GM23248 (cell line): ENCODE measurements around the gene FBXW4. TPM values are rescaled to one million over a fixed set of nuclear protein-coding genes. Genes with fewer than 3 reads are reported as not detected.

ENCODE experiments used
- DNase-seq: peaks from one replicate; pipeline ENCODE4 v3.0.0-alpha.2; 2015
- H2AFZ ChIP-seq: fragments of 200-600 bp; sonication (generic); 2 replicates; pipeline ENCODE4 v1.6.1; 2016; ENCODE audit warnings: antibody characterized with exemption
- H3F3A ChIP-seq: fragments of 200-600 bp; sonication (generic); 2 replicates; pipeline ENCODE4 v1.6.1; 2016; ENCODE audit warnings: mild to moderate bottlenecking, antibody characterized with exemption, mixed run types; ENCODE audit not compliant: insufficient read depth
- H3K27ac ChIP-seq: fragments of 200-600 bp; sonication (generic); 2 replicates; pipeline ENCODE4 v1.5.1; 2016; ENCODE audit warnings: mild to moderate bottlenecking
- H3K27me3 ChIP-seq: fragments of 200-600 bp; sonication (generic); replicated peaks from 2 replicates; pipeline ENCODE4 v1.6.1; 2016; ENCODE audit warnings: mild to moderate bottlenecking; ENCODE audit not compliant: insufficient read depth
- H3K36me3 ChIP-seq: fragments of 200-600 bp; sonication (generic); 2 replicates; pipeline ENCODE4 v1.6.1; 2016; ENCODE audit warnings: low read depth, mild to moderate bottlenecking
- H3K4me1 ChIP-seq: fragments of 200-600 bp; sonication (generic); 2 replicates; pipeline ENCODE4 v1.6.1; 2016; ENCODE audit warnings: mild to moderate bottlenecking; ENCODE audit not compliant: insufficient read depth
- H3K4me2 ChIP-seq: fragments of 200-600 bp; sonication (generic); one replicate; pipeline ENCODE4 v1.6.1; 2016; ENCODE audit warnings: mild to moderate bottlenecking; ENCODE audit not compliant: unreplicated experiment
- H3K4me3 ChIP-seq: fragments of 200-600 bp; sonication (generic); 2 replicates; pipeline ENCODE4 v1.5.1; 2016; ENCODE audit warnings: mild to moderate bottlenecking
- H3K79me2 ChIP-seq: fragments of 200-600 bp; sonication (generic); 2 replicates; pipeline ENCODE4 v1.6.1; 2016; ENCODE audit warnings: mild to moderate bottlenecking; ENCODE audit not compliant: insufficient read depth
- H3K9ac ChIP-seq: fragments of 200-600 bp; sonication (generic); 2 replicates; pipeline ENCODE4 v1.6.1; 2016; ENCODE audit warnings: mild to moderate bottlenecking
- H3K9me2 ChIP-seq: fragments of 200-600 bp; sonication (generic); 2 replicates; pipeline ENCODE4 v1.6.1; 2016; ENCODE audit warnings: mixed run types, mild to moderate bottlenecking, moderate library complexity; ENCODE audit not compliant: insufficient read depth
- H3K9me3 ChIP-seq: fragments of 200-600 bp; sonication (generic); one replicate; pipeline ENCODE4 v1.6.1; 2017; ENCODE audit warnings: low read depth
- H4K20me1 ChIP-seq: fragments of 200-600 bp; sonication (generic); 2 replicates; pipeline ENCODE4 v1.6.0; 2016; ENCODE audit not compliant: insufficient read depth
- EZH2 ChIP-seq: fragments of 200-600 bp; sonication (generic); IDR thresholded peaks from 2 replicates; pipeline ENCODE4 v1.6.1; 2018; ENCODE audit warnings: antibody characterized with exemption, mild to moderate bottlenecking; ENCODE audit not compliant: insufficient read depth, poor library complexity, severe bottlenecking
- EZH2phosphoT487 ChIP-seq: fragments of 200-600 bp; sonication (generic); IDR thresholded peaks from 2 replicates; pipeline ENCODE4 v1.6.1; 2018; ENCODE audit warnings: antibody characterized with exemption, moderate library complexity, mild to moderate bottlenecking, low read depth; ENCODE audit not compliant: insufficient read depth
- WGBS, 2 experiments: methylation state at CpG; one replicate each; pipeline ENCODE4 v1.1.6; 2015 to 2017; ENCODE audit warnings: low lambda C conversion rate in 2 of 2, low coverage in 1 of 2; ENCODE audit errors: missing lambda C conversion rate in 2 of 2; 5-methylcytosine and 5-hydroxymethylcytosine counted together
- in situ Hi-C: fragments of 300-500 bp; cut with MboI; formaldehyde crosslinking; loops from 2 replicates; pipeline ENCODE4 v1.15.0; 2020
- polyA plus RNA-seq: library from polyadenylated mRNA; unstranded; fragments of >200 nt; fragmentation: Nextera tagmentation; extraction: Ambion mirVana; gene quantifications from 2 replicates; pipeline ENCODE4 v1.2.1, GENCODE V29; 2016
- total RNA-seq: library from RNA; depleted of rRNA; stranded (reverse); fragments of >200 nt; shearing (Covaris generic); gene quantifications from 2 replicates; pipeline ENCODE4 v1.2.3, GENCODE V29; 2014

FBXW4 gene
- total and polyA plus RNA-seq, 2 experiments from 2014 or later, result 4.6 to 18.7 TPM

- in situ Hi-C loops, result no loop called here
- TF ChIP-seq EZH2, result no peak
- Histone ChIP-seq H3K79me2 (no peaks in the 10 kb centered on the region), H2AFZ (no peak overlapping the region), H3K4me1 (no peaks in the 10 kb centered on the region), H4K20me1 (no peaks in the 10 kb centered on the region), H3K27me3 (no peaks in the 10 kb centered on the region), H3K4me3 (no peak overlapping the region), H3K27ac (no peak overlapping the region), H3F3A (no peaks in the 10 kb centered on the region), H3K36me3 (peaks cover 11% of the 10 kb centered on the region; the same call in 1 of the 2 replicates), H3K9me2 (no peaks in the 10 kb centered on the region), H3K4me2 (no peak overlapping the region), H3K9ac (no peak overlapping the region), H3K9me3 (no peaks in the 10 kb centered on the region)
- 97 to 100% methylated on average over 1 of the region's 1 CpG for WGBS, 2 experiments
- no peak for DNase-seq
Observed at GRCh38 chr10:101663097-101663496, 31.9 kb downstream of the FBXW4 start.

- no peaks in the 10 kb centered on the region for H4K20me1 ChIP-seq
- H3K27me3 ChIP-seq, result no peaks in the 10 kb centered on the region
- no peaks in the 10 kb centered on the region for H3K9me3 ChIP-seq
- H3K9me2 ChIP-seq, result no peaks in the 10 kb centered on the region
- H3F3A ChIP-seq, result no peaks in the 10 kb centered on the region
- H3K79me2 ChIP-seq, result no peaks in the 10 kb centered on the region
- no peak for DNase-seq
- no peaks in the 10 kb centered on the region for H3K4me1 ChIP-seq
- no peak overlapping the region for H3K4me2 ChIP-seq
- no peak overlapping the region for H3K9ac ChIP-seq
- WGBS, 2 experiments, result 69 to 70% methylated on average over 4 of the region's 4 CpGs
- H3K4me3 ChIP-seq, result no peak overlapping the region
- TF ChIP-seq EZH2phosphoT487, result no peak
- TF ChIP-seq EZH2, result no peak
- in situ Hi-C loops, result no loop called here
- H3K36me3 ChIP-seq, result no peaks in the 10 kb centered on the region; the same call in 1 of the 2 replicates
- no peak overlapping the region for H2AFZ ChIP-seq
- no peak overlapping the region for H3K27ac ChIP-seq
Observed at GRCh38 chr10:101660256-101660655, 34.7 kb downstream of the FBXW4 start.

- DNase-seq, result no peak
- Histone ChIP-seq H3K27me3 (no peaks in the 10 kb centered on the region), H3K9me2 (no peaks in the 10 kb centered on the region), H3K36me3 (no peaks in the 10 kb centered on the region; the same call in 1 of the 2 replicates), H2AFZ (no peak overlapping the region), H3K4me3 (no peak overlapping the region), H3F3A (no peaks in the 10 kb centered on the region), H3K4me2 (no peak overlapping the region), H3K9me3 (no peaks in the 10 kb centered on the region), H3K79me2 (no peaks in the 10 kb centered on the region), H4K20me1 (no peaks in the 10 kb centered on the region), H3K9ac (no peak overlapping the region), H3K4me1 (no peaks in the 10 kb centered on the region), H3K27ac (no peak overlapping the region)
- 69 to 70% methylated on average over 5 of the region's 5 CpGs for WGBS, 2 experiments
- TF ChIP-seq EZH2 (no peak), EZH2phosphoT487 (no peak)
- in situ Hi-C loops, result no loop called here
Observed at GRCh38 chr10:101658975-101659374, 36.0 kb downstream of the FBXW4 start.

GRCh38 chr10:101656890-101657289 lies 38.1 kb downstream of the FBXW4 start:
- Histone ChIP-seq H4K20me1 (no peaks in the 10 kb centered on the region), H3K27me3 (no peaks in the 10 kb centered on the region), H3K9ac (no peak overlapping the region), H3K36me3 (no peaks in the 10 kb centered on the region; the same call in 1 of the 2 replicates), H3K27ac (no peak overlapping the region), H3F3A (no peaks in the 10 kb centered on the region), H3K4me2 (no peak overlapping the region), H3K9me3 (no peaks in the 10 kb centered on the region), H2AFZ (no peak overlapping the region), H3K79me2 (no peaks in the 10 kb centered on the region), H3K4me3 (no peak overlapping the region), H3K9me2 (no peaks in the 10 kb centered on the region), H3K4me1 (no peaks in the 10 kb centered on the region)
- DNase-seq, result no peak
- TF ChIP-seq EZH2phosphoT487, result no peak
- no peak for TF ChIP-seq EZH2
- 96 to 98% methylated on average over 2 of the region's 2 CpGs for WGBS, 2 experiments
- in situ Hi-C loops, result no loop called here

- Histone ChIP-seq H3K4me3 (no peak overlapping the region), H3K9ac (no peak overlapping the region), H3K4me1 (no peaks in the 10 kb centered on the region), H3K79me2 (no peaks in the 10 kb centered on the region), H3K27ac (no peak overlapping the region), H2AFZ (no peak overlapping the region), H3K36me3 (no peaks in the 10 kb centered on the region; the same call in 1 of the 2 replicates), H3K27me3 (no peaks in the 10 kb centered on the region), H3K9me2 (no peaks in the 10 kb centered on the region), H3F3A (no peaks in the 10 kb centered on the region), H4K20me1 (no peaks in the 10 kb centered on the region), H3K9me3 (no peaks in the 10 kb centered on the region), H3K4me2 (no peak overlapping the region)
- 36 to 39% methylated on average over 6 of the region's 6 CpGs for WGBS, 2 experiments
- TF ChIP-seq EZH2 (no peak), EZH2phosphoT487 (no peak)
- peak; percentile 59 for DNase-seq
- in situ Hi-C loops, result no loop called here
Observed at GRCh38 chr10:101655570-101655969, 39.4 kb downstream of the FBXW4 start.
